HG03139 (cell line): Measurements from ENCODE around the gene HNRNPM.

Experiments
- ATAC-seq: cut with Tn5 transposase; IDR thresholded peaks from one replicate; pipeline ENCODE4 v1.9.1; 2021; ENCODE audit not compliant: unreplicated experiment

HNRNPM gene

GRCh38 chr19:8537099-8537498, 92.3 kb downstream of the HNRNPM start:
- ATAC-seq: no peak
